ENCODE measurements around the gene REG1A. TPM values are rescaled to one million over a fixed set of nuclear protein-coding genes. Genes with fewer than 3 reads are reported as not detected.

The REG1A gene
- total and polyA plus RNA-seq, 9 of the 15 experiments (the other 6 are each of a cell fraction or from before 2014, with no cell fraction given), result 3.1 TPM; not detected in 8

GRCh38 chr2:79162132-79162531, 41.8 kb downstream of the REG1A start:
- in situ Hi-C loops (cut with MboI) (no loop called here), intact Hi-C loops (cut with micrococcal nuclease) (no loop called here)
- Histone ChIP-seq H2AFZ (ENCODE audit: low read depth, low read length) (no peak overlapping the region), H3K27me3 (ENCODE audit: control insufficient read depth in 2 of 2, insufficient read depth in 2 of 2, low read length in 2 of 2) (no peaks in the 10 kb centered on the region), H3K36me3 (ENCODE audit: control insufficient read depth, insufficient read depth, low read length) (no peaks in the 10 kb centered on the region), H3K27ac (ENCODE audit: extremely low read depth, low read depth, low read length) (no peak overlapping the region), H3K9me1 (ENCODE audit: control insufficient read depth, insufficient read depth, low read length) (no peaks in the 10 kb centered on the region), H3K9ac (ENCODE audit: insufficient read depth in 1 of 2, low read depth in 2 of 2, low read length in 2 of 2) (no peak overlapping the region), H3K9me3 (replicated peaks; ENCODE audit: control insufficient read depth, insufficient read depth, low read depth, low read length) (no peaks in the 10 kb centered on the region), H3K4me1 (replicated peaks in 1 of 2; ENCODE audit: control insufficient read depth in 2 of 2, insufficient read depth in 2 of 2, low read length in 2 of 2) (no peaks in the 10 kb centered on the region), H3K79me2 (ENCODE audit: control insufficient read depth, insufficient read depth, low read length) (no peaks in the 10 kb centered on the region), H4K20me1 (replicated peaks; ENCODE audit: control insufficient read depth, insufficient read depth, low read length) (no peaks in the 10 kb centered on the region), H3K4me2 (ENCODE audit: insufficient read depth, low read length) (no peak overlapping the region), H3K4me3 (no peak overlapping the region)
- ChIA-PET CTCF (ENCODE audit: low intra/inter-chr PET ratio) (no interaction called here), POLR2A (no interaction called here)
- DNase-seq (ENCODE audit: extremely low read depth in 1 of 4, low spot score in 3 of 4) (no peak), ATAC-seq (no peak), FAIRE-seq (no peak)
- BruUV-seq (replicated peaks), result no TSS peak
- WGBS (ENCODE audit: insufficient coverage, low coverage, missing lambda C conversion rate), result 0% methylated on average over 2 of the region's 2 CpGs
- TF ChIP-seq PHF20 (IDR thresholded peaks at IDR 0.05; ENCODE audit: partially characterized antibody) (no peak), NCOA4 (IDR thresholded peaks at IDR 0.05; ENCODE audit: partially characterized antibody) (no peak), HMGN3 (IDR thresholded peaks at IDR 0.05; ENCODE audit: borderline replicate concordance, extremely low read depth, insufficient read length, low read depth, low read length) (no peak)

GRCh38 chr2:79162801-79163200, 42.5 kb downstream of the REG1A start:
- H3K36me3 ChIP-seq (ENCODE audit: control insufficient read depth, insufficient read depth, low read length), result no peaks in the 10 kb centered on the region
- no peaks in the 10 kb centered on the region for H3K4me1 ChIP-seq (replicated peaks in 1 of 2; ENCODE audit: control insufficient read depth in 2 of 2, insufficient read depth in 2 of 2, low read length in 2 of 2)
- no peak for DNase-seq (ENCODE audit: extremely low read depth in 1 of 4, low spot score in 3 of 4)
- ChIA-PET CTCF (ENCODE audit: low intra/inter-chr PET ratio) (no interaction called here), POLR2A (no interaction called here)
- ATAC-seq, result no peak
- no TSS peak for BruUV-seq (replicated peaks)
- H3K9me3 ChIP-seq (replicated peaks; ENCODE audit: control insufficient read depth, insufficient read depth, low read depth, low read length), result no peaks in the 10 kb centered on the region
- no peak overlapping the region for H3K9ac ChIP-seq (ENCODE audit: insufficient read depth in 1 of 2, low read depth in 2 of 2, low read length in 2 of 2)
- TF ChIP-seq ZNF316 (IDR thresholded peaks at IDR 0.05) (no peak), DACH1 (IDR thresholded peaks at IDR 0.05; ENCODE audit: partially characterized antibody) (peak; percentile 55)
- in situ Hi-C loops (cut with MboI) (no loop called here), intact Hi-C loops (cut with micrococcal nuclease) (no loop called here)
- no peaks in the 10 kb centered on the region for H4K20me1 ChIP-seq (replicated peaks; ENCODE audit: control insufficient read depth, insufficient read depth, low read length)
- no peaks in the 10 kb centered on the region for H3K79me2 ChIP-seq (ENCODE audit: control insufficient read depth, insufficient read depth, low read length)
- no peak overlapping the region for H2AFZ ChIP-seq (ENCODE audit: low read depth, low read length)
- no peaks in the 10 kb centered on the region for H3K27me3 ChIP-seq (ENCODE audit: control insufficient read depth in 2 of 2, insufficient read depth in 2 of 2, low read length in 2 of 2)
- no peak overlapping the region for H3K4me2 ChIP-seq (ENCODE audit: insufficient read depth, low read length)
- no peak overlapping the region for H3K4me3 ChIP-seq
- no peaks in the 10 kb centered on the region for H3K9me1 ChIP-seq (ENCODE audit: control insufficient read depth, insufficient read depth, low read length)
- no peak for FAIRE-seq
- 14% methylated on average over 1 of the region's 1 CpG for WGBS (ENCODE audit: insufficient coverage, low coverage, missing lambda C conversion rate)
- no peak overlapping the region for H3K27ac ChIP-seq (ENCODE audit: extremely low read depth, low read depth, low read length)

Data from K562 (cell line).